Right cardiac atrium (tissue), 5 donors: Measurements from ENCODE around the gene TCN1. TPM values are rescaled to one million over a fixed set of nuclear protein-coding genes. Genes with fewer than 3 reads are reported as not detected.
"Not testable (repeated sequence)": the region's sequence is repeated elsewhere in the genome, so short reads cannot be mapped to it uniquely, and the experiment has no call there.

ENCODE experiments used
- ATAC-seq, 2 donors: fragments of 200-7000 bp; cut with Tn5 transposase; one replicate each; pipeline versions ENCODE4 v1.8.0 to v1.9.1; 2020; ENCODE audit warnings: moderate library complexity in 2 of 2, mild to moderate bottlenecking in 1 of 2
- DNase-seq, 3 donors: peaks; one replicate each; pipeline ENCODE4 v3.0.0-alpha.2; 2020
- H3K27ac ChIP-seq: one replicate; pipeline ENCODE4 v1.5.1; 2013; ENCODE audit warnings: mild to moderate bottlenecking, low read length, control low read depth, moderate library complexity
- H3K27me3 ChIP-seq: one replicate; pipeline ENCODE4 v1.6.1; 2013; ENCODE audit not compliant: control insufficient read depth, insufficient read depth
- H3K4me1 ChIP-seq: one replicate; pipeline ENCODE4 v1.6.1; 2013; ENCODE audit warnings: low read length; ENCODE audit not compliant: control insufficient read depth, insufficient read depth
- H3K4me3 ChIP-seq: one replicate; pipeline ENCODE4 v1.5.1; 2013; ENCODE audit warnings: low read length, control low read depth
- H3K9me3 ChIP-seq: one replicate; pipeline ENCODE4 v1.6.1; 2013; ENCODE audit warnings: low read length; ENCODE audit not compliant: control insufficient read depth
- WGBS: extraction: QIAGEN DNeasy Blood & Tissue Kit; methylation state at CpG from one replicate; pipeline ENCODE4 v1.1.7; 2013; 5-methylcytosine and 5-hydroxymethylcytosine counted together
- intact Hi-C, 4 donors: fragments of 100-400 bp; cut with DNase I; formaldehyde crosslinking; loops; one replicate each; pipeline versions ENCODE4 v1.11.0 to v1.14.0; 2022 to 2023
- long read RNA-seq, 4 donors: library from polyadenylated mRNA; unstranded; transcript quantifications; one replicate each; pipeline ENCODE4 v2.0.0, GENCODE V29; 2020 to 2021
- polyA plus RNA-seq: library from polyadenylated mRNA; stranded (reverse); fragments of 200-250 nt; gene quantifications from one replicate; pipeline ENCODE4 v1.2.3, GENCODE V29; 2013
- total RNA-seq, 4 donors: library from RNA; stranded (reverse); fragmentation: NEBNext Ultra II Directional; extraction: Animal tissue kit (Norgen Biotek cat#: 25700); gene quantifications; one replicate each; pipeline ENCODE4 v1.2.1, GENCODE V29; 2021
- donor health status: healthy with polysubstance abuse.
- donor health status: DM: no; HTN: yes; CAD: no.
- donor health status: DM: no; HTN: no; CAD: no.
- donor health status: DM: no; HTN: yes; CAD: no; lungs with severe emphysema.
- donor health status: DM: yes; HTN: yes; CAD: no.

The TCN1 gene, protein sequence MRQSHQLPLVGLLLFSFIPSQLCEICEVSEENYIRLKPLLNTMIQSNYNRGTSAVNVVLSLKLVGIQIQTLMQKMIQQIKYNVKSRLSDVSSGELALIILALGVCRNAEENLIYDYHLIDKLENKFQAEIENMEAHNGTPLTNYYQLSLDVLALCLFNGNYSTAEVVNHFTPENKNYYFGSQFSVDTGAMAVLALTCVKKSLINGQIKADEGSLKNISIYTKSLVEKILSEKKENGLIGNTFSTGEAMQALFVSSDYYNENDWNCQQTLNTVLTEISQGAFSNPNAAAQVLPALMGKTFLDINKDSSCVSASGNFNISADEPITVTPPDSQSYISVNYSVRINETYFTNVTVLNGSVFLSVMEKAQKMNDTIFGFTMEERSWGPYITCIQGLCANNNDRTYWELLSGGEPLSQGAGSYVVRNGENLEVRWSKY
- total RNA-seq (not detected), polyA plus RNA-seq (not detected)
- long read RNA-seq, donor 1: 0 reads
- long read RNA-seq, donor 2: 0 reads
- long read RNA-seq, donor 3: 0 reads
- long read RNA-seq, donor 4: 0 reads

DNA sequence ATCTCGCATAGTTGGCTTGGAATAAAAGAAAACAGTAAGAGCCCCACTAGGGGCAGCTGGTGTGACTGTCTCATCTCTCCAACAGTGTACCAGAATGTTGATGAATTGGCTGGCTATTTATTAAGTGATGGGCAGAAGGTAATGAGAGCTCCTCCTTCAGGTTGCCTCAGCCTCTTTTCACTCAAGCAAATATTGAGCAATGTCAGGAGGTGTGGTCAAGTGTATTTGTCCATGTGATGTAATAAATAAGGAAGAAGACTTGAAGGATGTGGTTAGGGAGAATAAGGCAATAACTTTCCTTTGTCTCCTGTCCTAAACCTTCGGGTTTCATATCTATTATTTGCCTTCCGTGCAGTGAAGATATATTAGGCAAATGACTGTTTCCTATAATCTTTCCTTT, at the start of gene TCN1:
TCN1 (minus strand) TSS at position 91 of the 400 bp plus-strand sequence; CDS start at position 74, 17 bp downstream.
- H3K4me1 ChIP-seq: no peaks in the 10 kb centered on the region
- ATAC-seq (no peak), DNase-seq (no peak)
- 69% methylated on average over 3 of the region's 3 CpGs for WGBS
- H3K4me3 ChIP-seq: no peak within 1 kb of the TSS
- H3K27me3 ChIP-seq: no peaks in the 10 kb centered on the region
- intact Hi-C loops: no loop called here
- H3K27ac ChIP-seq: no peak within 1 kb of the TSS
- no peaks in the 10 kb centered on the region for H3K9me3 ChIP-seq

DNA sequence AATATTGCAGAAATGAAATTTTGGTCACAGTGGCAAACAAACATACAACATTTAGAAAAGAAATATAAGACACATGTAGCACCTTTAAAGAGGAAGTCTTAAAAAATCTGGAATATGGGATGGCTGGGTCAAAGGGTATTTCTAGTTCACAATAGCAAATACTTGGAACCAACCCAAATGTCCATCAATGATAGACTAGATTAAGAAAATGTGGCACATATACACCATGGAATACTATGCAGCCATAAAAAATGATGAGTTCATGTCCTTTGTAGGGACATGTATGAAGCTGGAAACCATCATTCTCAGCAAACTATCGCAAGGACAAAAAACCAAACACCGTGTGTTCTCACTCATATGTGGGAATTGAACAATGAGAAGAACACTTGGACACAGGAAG, 37.3 kb upstream of the TCN1 start:
- H3K4me3 ChIP-seq, H3K27ac ChIP-seq, intact Hi-C loops, DNase-seq, H3K9me3 ChIP-seq, H3K4me1 ChIP-seq, H3K27me3 ChIP-seq, ATAC-seq: not testable (repeated sequence)
- 74% methylated on average over 2 of the region's 2 CpGs for WGBS

DNA sequence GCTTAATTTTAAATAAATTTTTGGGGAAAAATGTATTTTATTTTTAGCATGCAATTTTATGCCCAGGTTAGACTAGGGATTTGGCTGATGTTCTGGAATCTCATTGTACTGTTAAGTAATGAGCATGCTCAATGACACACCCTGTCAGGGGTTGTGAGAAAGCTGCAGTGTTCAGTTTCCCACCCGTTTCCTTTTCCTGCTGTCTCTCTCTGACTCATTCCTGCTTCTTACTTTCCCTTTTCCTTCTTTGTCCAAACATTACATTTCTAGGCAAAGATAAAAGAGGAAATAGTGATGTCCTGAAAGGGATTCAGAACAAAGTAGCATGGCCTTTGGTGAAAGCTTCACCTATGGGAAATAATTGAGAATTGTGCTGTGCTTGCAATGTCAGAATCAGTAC, 35.0 kb upstream of the TCN1 start:
- ATAC-seq (peak in 1 of 2 donors; percentile 98), DNase-seq (no peak)

DNA sequence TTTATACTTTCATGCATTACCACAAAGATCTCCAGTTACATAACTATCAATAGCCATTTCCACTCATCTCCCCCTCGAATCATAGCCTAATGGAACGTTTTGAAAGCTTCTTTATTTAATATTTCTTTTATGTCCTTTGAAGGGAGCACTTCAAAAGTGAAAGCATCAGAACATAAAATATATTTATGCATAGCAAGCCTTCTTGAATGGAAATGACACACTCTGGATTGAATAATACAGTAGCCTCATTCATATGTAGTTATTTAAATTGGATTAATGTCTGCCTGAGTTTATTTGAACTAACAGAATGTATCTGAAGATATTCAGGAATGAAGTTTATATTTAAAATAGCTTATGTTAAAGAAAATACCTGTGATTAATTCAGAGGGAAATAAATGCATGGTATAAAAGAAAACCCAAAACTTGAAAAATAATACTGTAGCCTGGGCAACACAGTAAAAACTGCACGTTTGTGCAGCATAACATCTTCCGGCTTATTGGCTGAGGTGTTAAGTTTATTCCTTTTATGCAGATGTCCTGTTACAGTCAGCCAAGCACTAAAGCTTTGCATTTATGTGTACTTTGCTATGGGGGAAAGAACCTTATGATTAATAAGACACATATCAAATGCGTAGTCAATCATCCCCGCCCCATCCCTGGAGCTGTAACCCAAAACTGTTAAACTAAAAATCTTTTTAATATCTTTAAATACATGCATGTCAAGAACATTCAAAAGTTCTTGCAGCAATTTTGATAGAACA, 34.3 kb upstream of the TCN1 start:
- H3K4me3 ChIP-seq: no peak overlapping the region
- H3K27me3 ChIP-seq: no peaks in the 10 kb centered on the region
- intact Hi-C loops: no loop called here
- no peaks in the 10 kb centered on the region for H3K4me1 ChIP-seq
- H3K9me3 ChIP-seq: no peaks in the 10 kb centered on the region
- WGBS: 72% methylated on average over 6 of the region's 6 CpGs
- H3K27ac ChIP-seq: no peak overlapping the region
- DNase-seq (no peak), ATAC-seq (no peak)

More for the DNA sequence above, 35.0 kb upstream of the TCN1 start:
- H3K27me3 ChIP-seq: no peaks in the 10 kb centered on the region
- H3K27ac ChIP-seq: no peak overlapping the region
- H3K4me1 ChIP-seq: no peaks in the 10 kb centered on the region
- WGBS: 12% methylated on average over 1 of the region's 1 CpG
- no peaks in the 10 kb centered on the region for H3K9me3 ChIP-seq
- intact Hi-C loops: no loop called here
- no peak overlapping the region for H3K4me3 ChIP-seq

DNA sequence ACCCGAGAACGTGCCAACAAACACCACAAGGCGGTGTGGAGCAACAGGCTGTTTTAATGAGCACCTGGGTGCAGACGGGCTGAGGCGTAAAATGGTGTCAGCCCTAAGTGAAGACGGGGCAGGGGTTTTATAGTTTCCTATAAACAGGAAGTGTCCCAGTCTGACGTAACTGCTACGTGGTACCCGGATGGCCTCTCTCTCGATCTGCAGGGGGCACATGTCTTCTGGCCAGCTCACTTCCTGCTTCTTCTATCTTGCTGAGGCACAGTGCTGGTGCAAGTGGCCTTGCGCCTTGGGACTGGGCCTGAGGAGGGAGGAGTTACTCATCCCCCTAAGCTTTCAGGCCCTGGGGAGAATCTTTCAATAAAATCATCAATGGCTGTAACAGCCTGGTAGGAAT, 33.2 kb upstream of the TCN1 start:
- Histone ChIP-seq H3K4me3 (no peak overlapping the region), H3K27ac (no peak overlapping the region), H3K4me1 (no peaks in the 10 kb centered on the region), H3K27me3 (no peaks in the 10 kb centered on the region), H3K9me3 (no peaks in the 10 kb centered on the region)
- no peak for DNase-seq
- 79% methylated on average over 11 of the region's 11 CpGs for WGBS
- intact Hi-C loops: no loop called here
- no peak for ATAC-seq

DNA sequence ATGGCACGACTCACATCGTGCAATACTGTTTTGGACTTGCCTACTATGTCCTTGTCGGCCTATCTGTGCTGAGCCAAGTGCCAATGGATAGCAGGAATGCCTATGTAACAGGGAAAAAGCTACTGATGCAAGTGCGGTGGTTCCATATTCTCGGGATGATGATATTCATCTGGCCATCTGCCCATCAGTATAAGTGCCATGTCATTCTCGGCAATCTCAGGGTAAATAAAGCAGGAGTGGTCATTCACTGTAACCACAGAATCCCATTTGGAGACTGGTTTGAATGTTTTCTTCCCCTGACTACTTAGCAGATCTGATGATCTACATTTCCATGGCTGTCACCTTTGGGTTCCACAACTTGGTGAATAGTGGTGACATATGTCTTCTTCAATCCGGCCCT, 32.4 kb upstream of the TCN1 start:
- DNase-seq (no peak), ATAC-seq (no peak)
- intact Hi-C loops: no loop called here
- Histone ChIP-seq H3K27me3 (no peaks in the 10 kb centered on the region), H3K4me3 (no peak overlapping the region), H3K9me3 (no peaks in the 10 kb centered on the region), H3K27ac (no peak overlapping the region), H3K4me1 (no peaks in the 10 kb centered on the region)
- WGBS: 83% methylated on average over 7 of the region's 7 CpGs

DNA sequence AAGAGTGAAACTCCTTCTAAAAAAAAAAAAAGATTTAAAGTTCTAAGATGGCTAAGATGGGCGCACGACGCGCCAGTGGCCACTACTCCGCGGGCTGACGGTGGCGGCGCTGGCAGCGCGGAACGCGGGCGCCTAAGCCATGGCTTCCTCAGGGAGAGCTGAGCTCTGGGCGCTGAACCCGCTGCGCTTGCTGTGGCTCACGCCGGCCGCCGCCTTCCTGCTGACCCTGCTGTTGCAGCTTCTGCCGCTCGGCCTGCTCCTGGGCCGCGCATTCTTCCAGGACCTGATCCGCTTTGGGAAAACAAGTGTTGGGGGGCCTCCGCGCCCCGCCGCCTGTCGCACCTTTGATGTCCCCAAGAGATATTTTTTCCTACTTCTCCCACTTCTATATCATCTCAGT, 31.8 kb upstream of the TCN1 start:
- no peak for ATAC-seq
- H3K27me3 ChIP-seq: no peaks in the 10 kb centered on the region
- no peaks in the 10 kb centered on the region for H3K4me1 ChIP-seq
- no peaks in the 10 kb centered on the region for H3K9me3 ChIP-seq
- intact Hi-C loops: no loop called here
- H3K4me3 ChIP-seq: no peak overlapping the region
- WGBS: 95% methylated on average over 31 of the region's 31 CpGs
- peak in 2 of 3 donors; percentile 40 to 51 for DNase-seq
- no peak overlapping the region for H3K27ac ChIP-seq

DNA sequence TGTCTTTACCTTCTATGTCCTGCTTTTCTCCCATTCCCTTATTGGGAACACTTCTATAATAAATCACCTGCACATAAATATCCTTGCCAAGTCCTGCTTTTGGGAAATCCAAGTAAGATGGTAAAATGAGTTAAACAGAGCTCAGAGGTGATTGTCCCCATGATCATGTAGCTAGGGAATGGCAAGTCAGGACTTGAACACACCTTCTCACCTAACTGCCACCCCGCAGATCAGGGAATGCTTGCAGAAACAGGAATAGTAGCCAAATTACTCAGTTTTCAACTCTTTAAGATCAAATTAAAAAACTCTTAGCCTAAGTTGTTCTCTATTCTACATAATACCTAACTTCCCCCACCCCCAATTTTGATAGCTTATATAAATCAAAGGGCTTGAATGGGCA, 28.3 kb upstream of the TCN1 start:
- WGBS: 93% methylated on average over 1 of the region's 1 CpG
- ATAC-seq (no peak), DNase-seq (no peak)
- Histone ChIP-seq H3K4me1 (no peaks in the 10 kb centered on the region), H3K9me3 (no peaks in the 10 kb centered on the region), H3K4me3 (no peak overlapping the region), H3K27me3 (no peaks in the 10 kb centered on the region), H3K27ac (no peak overlapping the region)
- intact Hi-C loops: no loop called here

DNA sequence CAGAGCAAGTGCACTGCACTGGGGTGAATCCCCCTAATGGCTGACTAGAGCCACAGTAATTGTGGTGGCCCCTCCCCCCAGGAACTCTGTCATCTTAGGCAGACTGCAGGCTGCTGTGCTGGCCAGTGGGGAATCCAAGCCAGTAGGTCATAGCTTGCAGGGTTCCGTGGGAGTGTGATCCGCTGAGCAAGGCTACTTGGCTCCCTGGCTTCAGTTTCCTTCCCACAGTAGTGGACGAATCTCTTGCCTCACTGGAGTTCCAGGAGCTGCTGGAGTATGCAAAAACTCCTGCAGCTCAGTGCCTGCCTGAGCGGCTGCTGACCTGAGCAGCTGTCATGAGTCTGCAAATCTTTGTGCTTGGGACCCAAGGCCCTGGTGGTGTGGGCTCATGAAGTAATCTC, 25.5 kb upstream of the TCN1 start:
- Histone ChIP-seq H3K27me3 (no peaks in the 10 kb centered on the region), H3K4me1 (no peaks in the 10 kb centered on the region), H3K9me3 (no peaks in the 10 kb centered on the region), H3K27ac (no peak overlapping the region), H3K4me3 (no peak overlapping the region)
- 31% methylated on average over 4 of the region's 4 CpGs for WGBS
- no peak for ATAC-seq
- peak in 1 of 3 donors; percentile 30 for DNase-seq
- intact Hi-C loops: no loop called here

DNA sequence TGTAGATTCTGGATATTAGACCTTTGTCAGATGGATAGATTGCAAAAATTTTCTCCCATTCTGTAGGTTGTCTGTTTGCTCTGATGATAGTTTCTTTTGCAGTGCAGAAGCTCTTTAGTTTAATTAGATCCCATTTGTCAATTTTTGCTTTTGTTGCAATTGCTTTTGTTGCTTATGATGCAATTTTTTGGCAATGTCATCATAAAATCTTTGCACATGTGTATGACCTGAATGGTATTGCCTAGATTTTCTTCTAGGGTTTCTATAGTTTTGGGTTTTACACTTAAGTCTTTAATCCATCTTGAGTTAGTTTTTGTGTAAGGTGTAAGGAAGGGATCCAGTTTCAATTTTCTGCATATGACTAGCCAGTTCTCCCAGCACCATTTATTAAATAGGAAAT, 20.9 kb upstream of the TCN1 start:
- H3K27me3 ChIP-seq, H3K4me3 ChIP-seq, ATAC-seq, intact Hi-C loops, DNase-seq, H3K9me3 ChIP-seq, H3K27ac ChIP-seq, H3K4me1 ChIP-seq: not testable (repeated sequence)

DNA sequence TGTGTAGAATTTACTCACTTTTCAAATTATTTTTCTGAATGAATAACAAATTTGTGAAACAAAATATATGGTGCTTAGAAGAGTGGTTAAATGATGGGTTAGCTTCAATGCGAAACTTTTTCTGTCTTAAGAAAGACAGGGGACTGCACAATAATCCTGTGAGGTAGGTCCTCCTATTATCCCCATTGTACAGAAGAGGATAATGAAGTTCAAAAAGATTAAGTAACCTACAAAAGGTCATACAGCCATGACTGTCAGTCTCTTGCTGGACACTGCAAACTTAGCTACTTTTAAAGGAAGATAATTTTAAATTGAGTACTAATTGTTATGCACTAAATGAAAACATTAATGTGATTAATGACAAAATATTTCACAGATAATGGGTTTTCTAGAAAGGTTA, 17.3 kb upstream of the TCN1 start:
- WGBS: 92% methylated on average over 1 of the region's 1 CpG
- DNase-seq: no peak
- no peak for ATAC-seq
- H3K9me3 ChIP-seq: no peaks in the 10 kb centered on the region
- no peaks in the 10 kb centered on the region for H3K4me1 ChIP-seq
- H3K4me3 ChIP-seq: no peak overlapping the region
- H3K27ac ChIP-seq: no peak overlapping the region
- intact Hi-C loops: no loop called here
- H3K27me3 ChIP-seq: no peaks in the 10 kb centered on the region
